ENCODE results near the gene ZBTB5. TPM values are rescaled to one million over a fixed set of nuclear protein-coding genes. Genes with fewer than 3 reads are reported as not detected.

ZBTB5 gene
- total and polyA plus RNA-seq, 9 of the 15 experiments (the other 6 are each of a cell fraction or from before 2014, with no cell fraction given): 2.3 to 43.2 (median 15.5) TPM

DNA sequence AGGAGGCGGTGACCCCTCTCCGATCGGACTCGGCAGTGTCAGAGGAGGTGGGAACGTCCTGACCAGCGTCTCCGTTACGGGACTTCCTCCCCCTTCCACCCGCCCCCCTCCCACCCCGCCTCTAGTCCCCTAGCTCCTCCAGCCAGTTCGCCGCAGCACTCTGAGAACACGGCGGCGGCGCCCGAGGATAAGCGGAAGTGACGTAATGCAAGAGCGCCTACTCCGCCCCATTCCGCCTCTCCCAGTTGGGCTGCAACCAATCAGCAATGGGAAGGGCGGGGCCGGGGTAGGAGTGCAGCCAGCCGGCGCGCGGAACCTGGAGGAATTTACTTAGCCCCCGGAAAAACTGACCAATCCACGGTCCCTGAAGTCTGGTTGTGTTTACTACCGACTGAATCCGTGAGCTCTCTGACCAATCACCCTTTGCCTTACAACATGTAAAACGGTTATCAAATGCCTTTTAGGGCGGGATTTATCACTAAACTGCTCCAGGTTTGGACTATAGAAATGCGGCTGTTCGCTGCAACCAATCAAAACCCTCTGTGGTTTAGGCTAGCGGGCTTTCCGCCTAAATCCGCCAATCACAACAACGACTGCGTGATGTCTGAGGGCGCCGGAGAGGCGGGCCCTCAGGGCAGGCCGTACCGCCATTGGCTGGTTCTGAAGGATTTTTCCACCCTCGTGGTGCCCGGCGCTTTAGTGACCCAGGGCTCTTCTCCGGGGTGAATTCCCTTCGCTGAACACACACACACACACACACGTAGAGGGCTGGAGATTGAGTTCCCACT is at the start of gene ZBTB5 (continued):
- no peak for TF ChIP-seq RBM14 (IDR thresholded peaks at IDR 0.05; ENCODE audit: borderline replicate concordance, insufficient read depth, low read depth, low read length)
- TF ChIP-seq ZFP1 (CRISPR knock-in tag; IDR thresholded peaks at IDR 0.05): no peak
- no peak for TF ChIP-seq ZNF324 (CRISPR knock-in tag; IDR thresholded peaks at IDR 0.05)
- TF ChIP-seq, protein P1, sequence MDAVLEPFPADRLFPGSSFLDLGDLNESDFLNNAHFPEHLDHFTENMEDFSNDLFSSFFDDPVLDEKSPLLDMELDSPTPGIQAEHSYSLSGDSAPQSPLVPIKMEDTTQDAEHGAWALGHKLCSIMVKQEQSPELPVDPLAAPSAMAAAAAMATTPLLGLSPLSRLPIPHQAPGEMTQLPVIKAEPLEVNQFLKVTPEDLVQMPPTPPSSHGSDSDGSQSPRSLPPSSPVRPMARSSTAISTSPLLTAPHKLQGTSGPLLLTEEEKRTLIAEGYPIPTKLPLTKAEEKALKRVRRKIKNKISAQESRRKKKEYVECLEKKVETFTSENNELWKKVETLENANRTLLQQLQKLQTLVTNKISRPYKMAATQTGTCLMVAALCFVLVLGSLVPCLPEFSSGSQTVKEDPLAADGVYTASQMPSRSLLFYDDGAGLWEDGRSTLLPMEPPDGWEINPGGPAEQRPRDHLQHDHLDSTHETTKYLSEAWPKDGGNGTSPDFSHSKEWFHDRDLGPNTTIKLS (IDR thresholded peaks at IDR 0.05; ENCODE audit: borderline replicate concordance, low read depth): 0 out of 2 replicates have a peak, but pooled peaks have one; percentile 21
- TF ChIP-seq, protein P2, sequence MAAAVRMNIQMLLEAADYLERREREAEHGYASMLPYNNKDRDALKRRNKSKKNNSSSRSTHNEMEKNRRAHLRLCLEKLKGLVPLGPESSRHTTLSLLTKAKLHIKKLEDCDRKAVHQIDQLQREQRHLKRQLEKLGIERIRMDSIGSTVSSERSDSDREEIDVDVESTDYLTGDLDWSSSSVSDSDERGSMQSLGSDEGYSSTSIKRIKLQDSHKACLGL (CRISPR knock-in tag; IDR thresholded peaks at IDR 0.05; ENCODE audit: borderline replicate concordance, poor library complexity, severe bottlenecking): peak; percentile 52
- TF ChIP-seq ETV6 (IDR thresholded peaks at IDR 0.05; ENCODE audit: borderline replicate concordance in 1 of 2, low read depth in 2 of 2, low read length in 1 of 2): no peak
- TF ChIP-seq ETV6 (CRISPR knock-in tag; IDR thresholded peaks at IDR 0.05; ENCODE audit: borderline replicate concordance): no peak
- no peak for TF ChIP-seq CSDE1 (IDR thresholded peaks at IDR 0.05)
- no peak for TF ChIP-seq ZNF24 (IDR thresholded peaks at IDR 0.05)
- peak; percentile 39; the same call in 1 of the 2 replicates for TF ChIP-seq FOXJ2 (tag; IDR thresholded peaks at IDR 0.05)
- TF ChIP-seq KLF16 (IDR thresholded peaks at IDR 0.05): no peak
- TF ChIP-seq TCF7L2 (IDR thresholded peaks at IDR 0.05; ENCODE audit: low read depth, low read length): no peak
- peak; percentile 73 for TF ChIP-seq HCFC1 (IDR thresholded peaks at IDR 0.05; ENCODE audit: low read depth, low read length)
- TF ChIP-seq NFIC (IDR thresholded peaks at IDR 0.05): no peak
- no peak for TF ChIP-seq PHTF2 (CRISPR knock-in tag; IDR thresholded peaks at IDR 0.05)
- TF ChIP-seq PML (IDR thresholded peaks at IDR 0.05; ENCODE audit: low read length): peak; percentile 43; the same call in 1 of the 2 replicates
- TF ChIP-seq DMBX1 (CRISPR knock-in tag; IDR thresholded peaks at IDR 0.05; ENCODE audit: borderline replicate concordance): 0 out of 2 replicates have a peak, but pooled peaks have one; percentile 51
- 0 out of 2 replicates have a peak, but pooled peaks have one; percentile 58 for TF ChIP-seq GTF2F1 (IDR thresholded peaks at IDR 0.05; ENCODE audit: low read depth, low read length)
- no peak for TF ChIP-seq EP400 (IDR thresholded peaks at IDR 0.05)
- no peak for TF ChIP-seq ILK (tag; IDR thresholded peaks at IDR 0.05; ENCODE audit: borderline replicate concordance, low read depth)
- TF ChIP-seq C11orf30 (IDR thresholded peaks at IDR 0.05; ENCODE audit: low read depth): no peak
- TF ChIP-seq POLR2H (tag; IDR thresholded peaks at IDR 0.05; ENCODE audit: low read depth): no peak
- no peak for TF ChIP-seq SAFB2 (IDR thresholded peaks at IDR 0.05; ENCODE audit: borderline replicate concordance, low read depth, low read length, severe bottlenecking)
- TF ChIP-seq LCOR (CRISPR knock-in tag; IDR thresholded peaks at IDR 0.05): peak; percentile 79

All from K562 (cell line).